Loucy (cell line): ENCODE measurements around the gene RASA4B.

Experiments used
- EZH2phosphoT487 ChIP-seq: fragments of 200-600 bp; IDR thresholded peaks from 2 replicates; pipeline ENCODE4 v1.6.1; 2018; ENCODE audit warnings: antibody characterized with exemption, mild to moderate bottlenecking, moderate library complexity, borderline replicate concordance
- TF ChIP-seq, protein P1 (sequence below): fragments of 200-600 bp; sonication (generic); conservative IDR thresholded peaks from 2 replicates; pipeline ENCODE4 v1.5.1; 2014; ENCODE audit warnings: mild to moderate bottlenecking, antibody characterized with exemption, low read length

DNA sequence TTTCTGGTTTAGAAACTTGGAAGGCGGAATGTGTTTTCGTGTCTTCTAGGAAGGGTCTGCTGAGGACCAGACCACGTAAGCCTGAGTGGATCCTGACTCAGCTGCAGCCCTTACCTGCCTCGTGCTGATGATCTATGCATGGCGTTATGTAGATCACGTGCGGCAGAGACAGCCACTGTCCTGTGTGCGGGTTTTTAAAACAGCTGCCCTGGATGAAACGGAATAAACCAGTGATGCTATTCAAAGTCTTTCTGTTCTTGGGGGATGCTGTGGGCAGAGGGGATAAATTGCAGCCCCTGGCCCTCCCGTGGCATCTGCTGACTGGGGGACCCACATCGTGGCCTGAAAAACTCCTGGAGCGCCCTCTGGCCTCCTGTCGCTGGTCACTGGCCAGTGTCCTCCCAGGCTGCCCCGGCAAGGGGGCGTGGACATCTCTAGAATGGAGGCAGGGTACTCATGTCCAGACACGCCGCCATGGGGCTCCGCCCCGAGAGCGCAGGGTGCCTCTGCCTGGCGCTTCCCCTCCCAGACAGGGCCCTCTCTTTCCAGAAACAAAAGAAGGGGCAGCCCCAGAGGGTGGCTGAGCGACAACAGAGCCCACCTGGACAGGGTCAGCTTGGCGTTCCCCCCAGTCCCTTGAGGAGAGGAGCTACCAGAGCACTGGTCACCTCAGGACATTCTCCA is 66.1 kb downstream of the RASA4B start:
- TF ChIP-seq, protein P1, sequence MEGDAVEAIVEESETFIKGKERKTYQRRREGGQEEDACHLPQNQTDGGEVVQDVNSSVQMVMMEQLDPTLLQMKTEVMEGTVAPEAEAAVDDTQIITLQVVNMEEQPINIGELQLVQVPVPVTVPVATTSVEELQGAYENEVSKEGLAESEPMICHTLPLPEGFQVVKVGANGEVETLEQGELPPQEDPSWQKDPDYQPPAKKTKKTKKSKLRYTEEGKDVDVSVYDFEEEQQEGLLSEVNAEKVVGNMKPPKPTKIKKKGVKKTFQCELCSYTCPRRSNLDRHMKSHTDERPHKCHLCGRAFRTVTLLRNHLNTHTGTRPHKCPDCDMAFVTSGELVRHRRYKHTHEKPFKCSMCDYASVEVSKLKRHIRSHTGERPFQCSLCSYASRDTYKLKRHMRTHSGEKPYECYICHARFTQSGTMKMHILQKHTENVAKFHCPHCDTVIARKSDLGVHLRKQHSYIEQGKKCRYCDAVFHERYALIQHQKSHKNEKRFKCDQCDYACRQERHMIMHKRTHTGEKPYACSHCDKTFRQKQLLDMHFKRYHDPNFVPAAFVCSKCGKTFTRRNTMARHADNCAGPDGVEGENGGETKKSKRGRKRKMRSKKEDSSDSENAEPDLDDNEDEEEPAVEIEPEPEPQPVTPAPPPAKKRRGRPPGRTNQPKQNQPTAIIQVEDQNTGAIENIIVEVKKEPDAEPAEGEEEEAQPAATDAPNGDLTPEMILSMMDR: no peak
- TF ChIP-seq EZH2phosphoT487: no peak
